Measurements from ENCODE around the gene CFAP74.

Gene CFAP74

GRCh38 chr1:1929102-1929638 is 74.4 kb downstream of the CFAP74 start:
- DNase-seq (ENCODE audit: low read depth in 3 of 3, low spot score in 1 of 3): no peak

GRCh38 chr1:1928231-1929101 is 75.1 kb downstream of the CFAP74 start:
- DNase-seq (ENCODE audit: low read depth in 3 of 3, low spot score in 1 of 3): no peak

GRCh38 chr1:1927751-1928150 is 75.8 kb downstream of the CFAP74 start:
- no peak for DNase-seq (ENCODE audit: low read depth in 3 of 3, low spot score in 1 of 3)

- no peak for DNase-seq (ENCODE audit: low read depth in 3 of 3, low spot score in 1 of 3)
Measured at GRCh38 chr1:1926886-1927660, 76.5 kb downstream of the CFAP74 start.

GRCh38 chr1:1926346-1926811 is 77.2 kb downstream of the CFAP74 start:
- no peak for DNase-seq (ENCODE audit: low read depth in 3 of 3, low spot score in 1 of 3)

- DNase-seq (ENCODE audit: low read depth in 3 of 3, low spot score in 1 of 3): no peak
Measured at GRCh38 chr1:1925437-1926345, 77.9 kb downstream of the CFAP74 start.

- no peak for DNase-seq (ENCODE audit: low read depth in 3 of 3, low spot score in 1 of 3)
Measured at GRCh38 chr1:1924849-1925248, 78.7 kb downstream of the CFAP74 start.

- no peak for DNase-seq (ENCODE audit: low read depth in 3 of 3, low spot score in 1 of 3)
Measured at GRCh38 chr1:1924386-1924785, 79.2 kb downstream of the CFAP74 start.

GRCh38 chr1:1922956-1923833 is 80.4 kb downstream of the CFAP74 start:
- no peak for DNase-seq (ENCODE audit: low read depth in 3 of 3, low spot score in 1 of 3)

GRCh38 chr1:1922702-1922955 is 81.0 kb downstream of the CFAP74 start:
- DNase-seq (ENCODE audit: low read depth in 3 of 3, low spot score in 1 of 3): no peak

- no peak for DNase-seq (ENCODE audit: low read depth in 3 of 3, low spot score in 1 of 3)
Measured at GRCh38 chr1:1921901-1922701, 81.5 kb downstream of the CFAP74 start.

GRCh38 chr1:1921459-1921862 is 82.1 kb downstream of the CFAP74 start:
- DNase-seq (ENCODE audit: low read depth in 3 of 3, low spot score in 1 of 3): no peak

- DNase-seq (ENCODE audit: low read depth in 3 of 3, low spot score in 1 of 3): no peak
Measured at GRCh38 chr1:1920608-1921458, 82.8 kb downstream of the CFAP74 start.

- DNase-seq (ENCODE audit: low read depth in 3 of 3, low spot score in 1 of 3): no peak
Measured at GRCh38 chr1:1920057-1920607, 83.5 kb downstream of the CFAP74 start.

GRCh38 chr1:1919304-1920056 is 84.1 kb downstream of the CFAP74 start:
- peak; percentile 97 to 99 (median 99) for DNase-seq (ENCODE audit: low read depth in 3 of 3, low spot score in 1 of 3)

- peak in 1 of 3 donors; percentile 11 for DNase-seq (ENCODE audit: low read depth in 3 of 3, low spot score in 1 of 3)
Measured at GRCh38 chr1:1918901-1919303, 84.7 kb downstream of the CFAP74 start, which contains the start of gene TMEM52. TSS of gene TMEM52 (minus strand) at chr1:1919279. CDS start at chr1:1919265, 14 bp downstream.

Measured in stimulated activated CD4-positive, alpha-beta T cell treated with anti-CD3 and anti-CD28 coated beads, TNF-alpha, amount 100 ng/mL, for 1 hour (primary cell).